Activated CD8-positive, alpha-beta memory T cell treated with anti-CD3 and anti-CD28 coated beads for 1 hour (primary cell): ENCODE results near the gene TRERF1.

ENCODE experiments used
- DNase-seq, 2 donors: peaks; one replicate each; pipeline ENCODE4 v3.0.0-alpha.2; 2020; ENCODE audit warnings: low read depth in 1 of 2; ENCODE audit errors: extremely low read depth in 1 of 2

TRERF1 gene

DNA sequence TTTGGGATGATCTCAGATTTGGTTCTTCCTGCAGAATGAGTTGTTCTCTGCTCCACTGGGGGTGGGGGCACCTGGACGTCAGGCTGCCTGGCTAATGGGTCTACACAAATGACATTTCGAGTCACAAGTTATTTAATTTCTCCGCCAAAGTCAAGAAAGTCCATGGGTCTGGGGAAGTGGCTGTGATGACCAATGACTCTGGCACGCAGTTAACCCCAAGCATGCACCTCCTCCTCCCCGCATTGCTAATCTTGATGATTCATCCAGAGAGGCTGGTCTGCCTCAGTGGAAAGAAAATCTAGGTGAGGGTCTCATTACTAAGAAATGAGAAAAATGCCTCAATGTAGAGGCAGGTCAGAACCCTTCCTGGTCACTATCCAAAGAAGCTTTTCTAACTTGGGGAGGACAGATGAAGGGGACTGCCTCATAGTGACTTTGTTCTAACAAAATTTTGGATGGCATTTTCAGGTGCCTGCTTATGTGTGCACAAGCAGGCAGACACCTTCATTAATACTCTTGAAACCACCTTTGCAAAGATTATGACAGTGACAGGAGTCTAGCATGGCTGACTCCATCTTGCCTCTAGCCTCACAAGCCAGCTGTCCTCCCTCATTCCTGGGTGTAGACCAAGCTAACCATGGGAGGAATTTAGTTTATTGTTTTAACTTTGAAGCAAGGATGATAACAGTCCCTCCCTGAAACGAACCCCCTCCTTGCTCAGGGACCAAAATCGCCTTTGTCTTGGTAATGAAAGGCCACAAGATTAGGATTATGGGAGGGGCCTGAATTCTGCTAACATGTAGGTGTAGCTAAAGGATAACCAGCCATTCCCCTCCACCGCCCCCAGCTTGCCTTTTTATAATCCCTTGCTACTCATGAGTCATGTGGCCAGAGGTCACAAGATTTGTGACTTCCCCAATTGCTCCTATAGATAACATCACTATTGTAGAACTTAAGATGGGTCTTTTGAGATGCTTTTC lies 135.4 kb downstream of the TRERF1 start:
- no peak for DNase-seq

DNA sequence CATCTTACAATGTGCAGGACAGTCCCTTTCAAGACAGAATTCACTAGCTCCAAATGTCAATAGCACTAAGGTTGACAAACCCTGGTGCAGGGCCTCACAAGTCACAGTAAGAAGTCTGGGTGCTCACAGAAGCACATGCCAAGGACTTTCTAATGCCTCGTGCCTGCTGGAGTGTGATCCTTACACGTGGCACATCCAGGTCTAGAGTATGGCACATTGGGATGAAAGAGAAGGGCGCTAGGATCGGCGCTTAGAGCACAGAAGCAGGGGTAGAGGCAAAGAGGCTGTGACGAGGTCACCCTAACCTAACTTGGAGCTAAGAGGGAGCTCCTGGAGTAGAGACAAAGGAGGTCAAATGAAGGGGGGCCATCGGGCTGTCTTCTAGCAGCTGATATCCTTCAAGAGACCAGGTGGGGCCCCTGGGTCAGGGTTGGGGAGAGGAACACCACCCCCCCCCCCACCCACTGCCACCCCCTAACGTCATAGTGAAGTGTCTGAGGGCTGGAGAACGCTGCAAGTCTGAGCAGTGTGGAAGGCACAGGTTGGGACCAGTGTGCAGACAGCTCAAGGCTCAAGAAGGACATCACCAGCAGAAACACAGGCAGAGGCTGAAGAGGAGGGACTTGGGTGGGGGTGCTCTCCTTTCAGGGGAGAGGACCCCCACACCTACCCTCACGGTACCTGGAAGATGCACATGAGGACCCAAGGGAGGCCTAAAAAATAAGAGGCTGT lies 136.3 kb downstream of the TRERF1 start:
- DNase-seq = no peak

DNA sequence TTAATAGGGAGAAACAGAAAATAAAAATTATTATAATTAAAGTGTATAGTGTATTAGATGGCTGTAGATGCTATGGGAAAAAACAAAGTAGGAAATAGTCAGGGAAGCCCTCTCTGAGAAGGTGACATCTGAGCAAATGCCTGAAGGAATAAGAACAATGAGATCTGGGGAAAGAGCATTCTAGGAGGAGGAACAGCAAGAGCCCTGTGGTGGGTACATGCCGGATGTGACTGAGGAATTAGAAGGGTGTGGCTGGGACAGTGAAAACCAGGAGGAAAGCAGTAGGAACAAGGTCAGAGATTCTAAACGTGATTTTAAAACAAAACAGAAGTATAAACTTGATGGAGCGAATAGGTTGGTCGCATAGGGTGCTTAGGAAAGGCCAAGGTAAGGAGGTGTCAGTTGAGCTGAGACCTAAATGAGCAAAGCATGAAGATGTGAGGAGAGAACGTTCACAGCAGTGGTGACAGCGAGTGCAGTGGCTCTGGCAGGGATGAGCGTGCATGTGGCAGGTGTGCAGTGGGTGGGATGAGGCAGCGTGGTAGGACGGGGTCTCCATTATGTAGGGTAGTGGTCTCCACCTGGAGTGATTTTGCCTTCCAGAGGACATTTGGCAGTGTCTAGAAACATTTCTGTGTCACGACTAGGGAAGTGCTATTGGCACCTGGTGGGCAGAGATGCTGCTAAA lies 137.0 kb downstream of the TRERF1 start:
- DNase-seq = no peak

DNA sequence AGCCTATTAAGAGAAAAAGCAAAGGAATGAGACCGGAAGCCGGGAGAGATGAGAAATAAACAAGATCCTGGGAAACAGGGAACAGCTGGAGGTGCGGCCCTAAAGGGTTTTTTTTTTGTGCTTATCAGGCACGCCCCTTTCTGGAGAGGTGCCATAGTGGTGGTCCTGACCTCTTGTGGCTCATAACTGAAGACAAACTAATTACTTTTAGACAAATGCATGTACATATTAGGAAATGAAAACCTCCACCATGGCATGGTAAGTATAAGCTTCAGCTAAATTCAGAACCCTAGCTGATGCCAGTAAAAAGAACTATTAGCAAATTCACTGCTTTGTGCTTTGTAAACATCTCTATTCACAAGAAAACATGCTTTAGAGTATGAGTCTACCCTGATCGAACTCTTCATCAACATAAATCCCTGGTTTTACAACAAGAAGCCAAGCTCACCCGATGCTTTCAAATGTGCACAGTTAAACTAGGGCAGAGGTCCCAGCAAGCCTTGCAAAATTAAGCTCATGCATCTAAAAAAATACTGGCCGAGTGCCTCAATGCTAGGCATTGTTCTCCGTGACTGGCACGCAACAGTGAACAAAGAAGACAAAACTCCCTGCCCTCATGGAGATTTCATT lies 137.7 kb downstream of the TRERF1 start:
- no peak for DNase-seq

DNA sequence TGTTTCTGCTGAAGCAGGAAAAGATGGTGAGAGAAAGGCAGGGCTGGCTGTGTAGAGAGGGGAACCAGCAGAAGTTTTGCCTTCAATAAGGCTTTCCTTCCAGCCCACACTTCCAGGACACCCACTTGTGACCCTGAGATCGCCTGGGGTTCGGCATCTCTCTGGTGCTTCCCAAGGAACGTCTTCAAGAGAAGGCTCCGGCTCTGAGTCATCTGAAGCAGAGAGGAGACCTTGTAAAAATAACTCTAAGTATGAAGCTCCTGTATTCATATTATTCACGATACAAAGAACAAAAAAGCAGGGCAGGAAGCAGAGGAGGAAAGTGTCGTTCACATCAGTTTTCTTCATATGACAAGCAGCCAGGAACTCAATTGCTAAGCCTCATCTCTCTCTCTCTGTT lies 138.7 kb downstream of the TRERF1 start:
- no peak for DNase-seq

DNA sequence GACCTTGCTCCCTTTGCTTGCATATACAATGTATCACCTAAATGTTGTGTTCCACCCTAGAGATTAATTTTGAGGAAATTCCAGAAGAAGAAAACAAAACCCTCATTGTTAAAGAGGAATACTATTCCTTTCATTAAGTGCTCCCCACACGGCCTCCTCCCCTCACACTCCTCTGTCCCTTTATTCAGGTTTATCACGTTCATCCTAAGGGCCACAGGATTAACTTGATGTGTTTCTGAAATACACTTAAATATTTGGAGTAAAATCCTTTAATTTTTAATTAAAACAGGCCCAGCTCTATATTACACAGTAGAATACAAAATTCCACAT lies 144.6 kb downstream of the TRERF1 start:
- DNase-seq = no peak

DNA sequence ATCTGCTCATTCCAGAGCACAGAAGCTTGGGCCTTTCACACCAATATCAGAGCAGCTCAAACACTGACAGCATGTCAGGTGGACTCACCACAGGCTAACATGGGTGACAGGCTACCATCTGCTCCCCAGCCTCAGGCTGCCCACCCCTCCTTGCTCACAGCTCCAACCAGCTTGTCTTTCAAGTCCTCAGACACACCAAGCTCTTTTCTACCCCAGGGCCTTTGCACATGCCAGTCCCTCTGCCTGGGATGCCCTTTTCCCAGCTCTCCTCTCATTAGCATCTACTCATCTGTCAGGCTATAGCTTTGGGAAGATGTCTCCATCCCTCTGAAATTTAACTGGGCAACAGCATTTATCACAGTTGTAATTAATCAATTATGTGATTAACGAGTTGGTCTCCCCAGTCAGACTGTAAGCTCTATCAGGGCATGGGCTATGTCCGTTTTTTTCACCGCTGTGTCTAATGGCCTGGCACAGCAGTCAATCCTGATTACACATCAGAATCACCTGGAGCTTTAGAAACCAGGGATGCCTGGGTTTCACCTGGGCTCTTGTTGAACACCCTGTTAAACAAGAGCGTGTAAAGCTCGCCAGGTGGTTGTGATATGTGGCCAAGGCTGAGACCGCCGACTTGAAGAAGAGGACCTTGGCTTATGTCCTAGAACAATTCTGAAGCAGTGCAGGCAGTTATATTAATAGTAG lies 145.1 kb downstream of the TRERF1 start:
- DNase-seq = no peak

DNA sequence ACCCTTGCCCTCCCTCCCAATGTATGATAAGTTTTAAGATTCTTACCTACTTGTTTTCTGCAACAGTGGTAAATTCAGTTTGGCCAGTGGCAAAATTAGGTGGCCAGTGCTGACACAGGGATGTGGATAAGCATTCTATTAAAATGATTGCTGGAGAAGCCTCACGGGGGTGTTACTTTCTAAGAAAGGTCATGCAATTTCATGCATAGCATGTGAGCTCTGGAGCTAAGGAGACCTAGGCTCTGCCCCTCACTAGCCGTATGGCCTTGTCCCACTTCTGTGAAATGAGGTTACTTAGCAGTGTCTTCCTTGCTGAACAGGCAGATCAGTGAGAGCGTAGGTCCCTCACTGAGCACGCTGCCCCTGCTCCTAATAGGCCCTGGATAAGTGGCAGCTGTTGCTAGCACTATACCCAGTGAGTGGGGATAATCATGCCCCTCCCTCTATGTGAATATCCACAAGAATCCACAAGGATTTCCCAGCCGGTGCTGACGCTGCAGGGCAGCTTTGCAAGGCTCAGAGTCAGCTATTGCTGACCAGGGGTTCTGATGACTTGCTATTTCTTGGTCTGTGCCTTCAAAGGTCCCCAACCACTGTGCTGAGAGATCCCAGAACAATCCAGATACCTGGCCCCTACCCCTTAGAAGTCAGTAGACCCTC lies 147.5 kb downstream of the TRERF1 start:
- DNase-seq = no peak

DNA sequence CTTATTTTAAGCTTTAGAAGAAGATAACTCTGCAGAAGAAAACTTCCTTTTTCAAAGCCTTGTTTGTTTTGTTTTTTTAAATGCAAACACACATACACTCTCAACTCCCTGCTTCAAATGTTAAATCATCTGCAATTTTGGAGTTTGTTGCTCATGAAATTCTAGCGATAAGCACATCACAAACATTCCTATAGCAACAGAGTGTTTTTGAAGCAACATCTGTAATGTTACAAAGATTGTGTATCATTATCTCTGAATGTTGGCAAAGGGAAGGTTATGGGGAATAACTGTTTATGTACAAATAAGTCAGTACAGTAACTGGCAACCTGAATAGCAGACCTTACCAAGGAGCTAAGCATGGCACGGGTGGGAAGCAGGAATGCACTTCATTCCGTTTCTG lies 149.3 kb downstream of the TRERF1 start:
- DNase-seq = no peak

DNA sequence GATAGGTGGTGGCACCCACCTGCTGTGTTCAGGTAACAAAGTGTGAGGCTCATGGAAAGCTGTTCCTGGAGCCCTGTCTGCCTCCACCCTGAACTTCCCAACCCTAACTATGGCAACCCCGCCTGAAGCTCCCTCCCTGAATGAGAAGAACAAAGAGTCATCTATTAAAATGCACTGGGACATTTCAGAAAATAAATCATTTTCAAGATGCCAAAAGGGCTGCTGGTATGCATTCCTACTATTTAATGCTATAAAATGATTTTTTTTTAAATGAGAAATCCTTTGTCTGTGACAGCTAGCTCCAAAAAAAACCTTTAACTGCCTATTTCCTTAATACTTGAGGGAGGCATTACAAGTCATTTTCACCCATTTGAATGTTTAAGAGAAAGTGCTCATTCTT lies 149.7 kb downstream of the TRERF1 start:
- DNase-seq = no peak

DNA sequence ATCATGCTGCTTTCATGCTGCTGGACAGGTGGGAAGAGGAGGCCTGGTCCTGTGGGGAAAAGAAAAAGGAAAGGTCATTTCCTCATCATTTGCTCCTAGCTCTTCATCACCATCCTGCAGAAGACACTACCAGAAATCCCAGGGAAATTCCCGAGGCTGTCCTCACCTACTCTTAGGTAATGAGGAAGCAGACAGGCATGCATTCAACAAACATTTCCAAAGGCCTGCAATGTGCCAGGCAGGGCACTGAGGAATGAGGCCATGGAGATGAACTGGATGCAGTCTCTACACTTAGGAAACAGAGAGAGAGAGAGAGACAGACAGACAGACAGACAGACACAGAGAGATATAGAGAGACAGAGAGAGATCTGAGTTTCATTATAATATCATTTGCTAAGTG lies 151.0 kb downstream of the TRERF1 start:
- DNase-seq = no peak

DNA sequence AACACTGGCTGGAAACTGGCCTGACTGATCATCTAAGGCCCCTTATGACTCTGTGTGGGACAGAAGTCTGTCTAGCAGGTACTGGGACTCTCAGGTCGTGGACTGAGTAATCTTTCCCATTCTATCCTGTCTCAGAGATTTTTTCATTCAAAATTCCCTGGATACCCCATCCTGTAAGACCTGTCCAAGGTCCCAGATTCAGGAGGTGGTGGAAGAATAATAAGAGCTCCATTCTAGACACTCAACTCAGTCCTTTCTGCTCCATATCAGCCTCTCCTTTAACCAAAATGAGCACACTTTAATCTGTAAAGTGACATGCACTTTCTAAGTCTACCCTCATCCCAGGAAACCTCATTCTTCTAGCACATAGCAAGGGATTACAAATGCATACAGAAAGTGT lies 151.5 kb downstream of the TRERF1 start:
- no peak for DNase-seq

DNA sequence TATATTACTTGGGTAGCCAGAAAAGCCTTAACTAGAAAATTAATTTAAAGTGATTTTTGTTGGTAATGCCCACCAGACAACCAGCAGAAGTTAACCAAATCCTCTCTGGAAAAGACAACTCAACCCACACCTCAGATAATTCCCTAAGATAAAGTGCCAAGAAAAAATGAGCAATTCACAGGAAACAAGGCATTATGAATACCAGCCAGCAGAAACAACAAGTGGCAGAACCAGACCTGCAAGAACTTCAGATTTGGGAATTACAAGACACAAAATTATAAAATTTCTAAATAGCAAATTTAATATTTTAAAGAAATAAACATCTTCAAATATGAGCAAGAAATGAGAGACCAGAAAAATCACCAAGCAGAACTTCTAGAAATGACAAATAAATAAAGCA lies 154.1 kb downstream of the TRERF1 start:
- no peak for DNase-seq

DNA sequence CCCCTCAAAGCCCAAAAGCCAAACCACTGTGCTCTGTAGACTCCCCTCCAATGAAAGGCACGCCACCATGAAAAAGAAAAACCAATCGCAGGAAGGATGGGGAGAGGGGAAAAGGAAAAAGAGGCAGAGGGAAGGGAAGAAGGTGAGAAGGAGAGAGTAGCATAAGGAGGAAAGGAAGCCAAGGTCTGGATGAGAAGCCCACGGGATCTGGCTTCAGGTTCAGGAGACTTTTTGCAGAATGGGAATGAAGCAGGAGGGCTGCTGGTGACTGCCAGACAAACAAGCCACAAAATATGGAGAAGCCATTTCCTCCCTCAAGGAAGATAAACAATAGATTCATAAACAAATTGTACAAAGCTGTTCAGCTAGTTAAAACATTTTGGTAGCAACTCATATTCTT lies 155.1 kb downstream of the TRERF1 start:
- no peak for DNase-seq

DNA sequence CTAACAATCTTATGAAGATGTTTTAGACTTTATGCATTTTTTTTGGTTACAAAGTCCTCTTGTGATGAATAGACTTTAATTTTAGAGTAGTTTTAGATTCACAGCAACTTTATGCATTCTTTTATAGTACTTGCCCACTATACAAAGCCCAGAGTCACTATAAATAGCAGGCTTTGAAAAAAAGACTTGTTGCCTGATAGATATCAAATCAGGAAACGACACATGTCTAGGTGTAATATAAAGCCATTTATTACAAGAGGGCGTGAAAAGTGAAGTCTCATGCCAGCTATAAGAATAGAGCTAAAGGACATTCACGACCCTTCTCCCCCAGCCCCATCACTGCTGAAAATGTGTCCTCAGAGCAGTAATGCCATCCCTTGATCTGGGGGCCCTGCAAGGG lies 156.0 kb downstream of the TRERF1 start:
- DNase-seq = no peak

DNA sequence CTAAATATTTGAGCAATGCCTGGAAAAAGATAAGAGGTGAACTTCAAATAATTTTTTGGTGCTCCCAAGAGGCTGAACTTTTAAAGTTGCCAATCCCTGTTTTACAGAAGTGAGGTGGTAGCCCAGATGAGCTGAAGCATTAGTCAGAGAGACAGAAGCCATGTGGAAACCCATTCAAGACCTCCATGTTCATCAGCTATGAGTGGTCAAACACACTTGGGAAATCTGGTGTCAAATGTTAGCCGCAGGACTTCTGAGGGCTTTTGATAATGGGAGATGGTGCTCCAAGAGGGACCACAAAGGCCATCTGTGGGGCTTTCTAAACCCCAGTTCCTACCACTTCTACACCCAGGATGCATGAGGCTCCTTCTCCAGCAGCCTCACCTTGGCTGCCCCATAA lies 156.5 kb downstream of the TRERF1 start:
- no peak for DNase-seq

DNA sequence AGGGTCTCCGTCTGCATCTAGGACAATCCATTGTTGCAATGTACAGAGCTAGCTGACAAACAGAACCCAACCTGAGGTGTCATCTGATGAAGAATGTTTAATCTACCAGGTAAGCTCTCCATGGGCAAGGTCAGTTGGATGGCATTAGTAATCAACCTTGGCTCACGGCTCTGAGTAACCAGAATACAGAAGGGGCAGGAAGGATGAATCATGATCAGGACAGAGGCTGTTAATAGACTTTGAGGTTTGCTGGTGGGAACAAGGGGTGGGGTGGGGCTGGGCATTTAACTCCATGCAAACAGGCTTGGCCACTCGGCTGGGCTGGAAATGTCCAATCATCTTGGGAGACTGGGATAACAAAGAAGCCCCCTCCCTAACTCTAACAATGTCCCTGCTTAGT lies 157.0 kb downstream of the TRERF1 start:
- DNase-seq = no peak

DNA sequence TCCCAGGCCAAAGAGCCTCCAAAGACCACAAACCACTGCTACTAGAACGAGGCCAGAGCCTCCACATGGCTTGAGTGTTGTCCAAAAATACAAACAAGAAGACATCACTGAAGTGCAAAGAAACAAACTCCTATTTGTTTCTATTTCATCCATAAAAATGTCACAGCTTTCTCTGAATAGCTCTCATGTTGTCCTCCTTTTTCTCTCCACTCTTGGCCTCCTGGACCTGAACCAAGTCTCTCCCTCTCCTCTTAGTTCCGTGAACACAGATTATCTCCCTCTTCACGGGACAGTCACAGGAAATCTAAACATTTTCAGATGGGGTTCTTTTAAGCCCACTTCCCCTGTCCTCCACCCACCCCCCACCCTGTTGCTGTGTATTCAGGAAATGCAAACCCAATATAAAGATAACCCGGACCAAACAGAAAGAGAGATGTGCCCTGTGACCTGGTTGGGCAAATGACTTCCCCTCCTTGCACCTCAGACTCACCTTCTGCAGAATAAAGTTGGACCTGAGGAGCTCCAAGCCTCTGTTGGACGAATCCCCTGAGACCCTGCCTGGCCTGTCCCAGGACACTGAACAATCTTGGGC lies 158.2 kb downstream of the TRERF1 start:
- no peak for DNase-seq

DNA sequence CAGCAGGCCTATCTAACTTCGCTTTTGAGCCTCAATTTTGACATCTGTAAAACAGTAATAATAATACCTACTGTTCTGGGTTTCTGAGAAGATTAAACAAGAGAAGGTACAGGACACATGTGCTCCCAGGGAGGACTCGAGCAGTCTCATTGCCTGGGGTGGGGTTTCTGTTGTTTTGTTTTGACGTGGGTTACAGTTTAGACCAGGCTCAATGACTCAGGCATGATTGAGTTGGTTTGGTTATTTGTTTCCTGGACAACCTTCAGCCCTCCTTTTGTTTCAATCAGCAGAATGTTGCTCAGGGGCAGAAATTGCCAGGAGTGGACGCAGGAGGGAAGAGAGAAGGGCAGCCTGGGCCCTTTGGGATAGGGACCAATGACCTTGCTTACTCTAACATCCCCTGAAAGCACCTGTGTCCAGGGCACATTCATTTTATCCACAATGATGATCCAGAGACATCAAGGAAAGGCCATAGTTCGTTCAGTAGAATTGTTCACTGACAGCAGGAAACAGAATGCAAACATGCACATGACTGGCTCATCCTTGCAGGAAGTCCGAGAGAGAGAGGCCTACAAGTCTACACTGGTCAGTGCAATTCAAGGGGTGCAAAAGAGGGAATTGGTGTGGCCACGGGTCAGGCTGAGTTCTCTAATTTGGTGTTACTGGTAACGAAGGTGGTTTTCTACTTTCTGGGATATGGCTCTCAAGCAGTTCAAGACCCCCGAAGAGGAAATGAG lies 159.6 kb downstream of the TRERF1 start:
- no peak for DNase-seq
